Jurkat, Clone E6-1 (cell line): ENCODE results near the gene PCMT1.
A peak's percentile ranks its signal among the peaks of the same experiment; 100 is the strongest.
"Not testable (repeated sequence)": the region's sequence is repeated elsewhere in the genome, so short reads cannot be mapped to it uniquely, and the experiment has no call there.

Experiments used
- DNase-seq: peaks from one replicate; pipeline ENCODE4 v3.0.0-alpha.2; 2011; ENCODE audit warnings: low read depth, low spot score
- H3K4me3 ChIP-seq: 2 replicates; pipeline ENCODE4 v1.5.1; 2011; ENCODE audit warnings: mild to moderate bottlenecking, low read length, control low read depth, moderate library complexity

The PCMT1 gene

GRCh38 chr6:149845549-149845948 lies 96.0 kb downstream of the PCMT1 start:
- H3K4me3 ChIP-seq = no peak overlapping the region
- no peak for DNase-seq

- DNase-seq = no peak
- H3K4me3 ChIP-seq = no peak overlapping the region
Measured at GRCh38 chr6:149846321-149846720, 96.8 kb downstream of the PCMT1 start.

DNA sequence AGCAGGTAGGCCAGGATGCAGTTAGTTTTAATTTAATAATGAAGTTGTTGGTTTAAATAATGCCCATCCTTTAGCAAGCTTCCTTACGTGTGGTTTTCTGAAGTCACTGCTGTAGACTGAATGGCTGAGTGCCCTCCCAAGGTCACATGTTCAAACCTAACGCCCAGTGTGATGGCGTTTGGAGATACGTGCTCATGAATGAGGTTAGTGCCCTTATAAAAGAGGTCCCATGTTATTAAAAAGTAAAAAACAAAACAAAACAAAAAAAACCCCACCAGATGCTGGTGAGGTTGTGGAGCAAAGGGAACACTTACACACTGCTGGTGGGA lies 98.4 kb downstream of the PCMT1 start:
- no peak for DNase-seq
- no peak overlapping the region for H3K4me3 ChIP-seq

GRCh38 chr6:149848343-149848742 lies 98.8 kb downstream of the PCMT1 start:
- not testable (repeated sequence) for DNase-seq, H3K4me3 ChIP-seq

DNA sequence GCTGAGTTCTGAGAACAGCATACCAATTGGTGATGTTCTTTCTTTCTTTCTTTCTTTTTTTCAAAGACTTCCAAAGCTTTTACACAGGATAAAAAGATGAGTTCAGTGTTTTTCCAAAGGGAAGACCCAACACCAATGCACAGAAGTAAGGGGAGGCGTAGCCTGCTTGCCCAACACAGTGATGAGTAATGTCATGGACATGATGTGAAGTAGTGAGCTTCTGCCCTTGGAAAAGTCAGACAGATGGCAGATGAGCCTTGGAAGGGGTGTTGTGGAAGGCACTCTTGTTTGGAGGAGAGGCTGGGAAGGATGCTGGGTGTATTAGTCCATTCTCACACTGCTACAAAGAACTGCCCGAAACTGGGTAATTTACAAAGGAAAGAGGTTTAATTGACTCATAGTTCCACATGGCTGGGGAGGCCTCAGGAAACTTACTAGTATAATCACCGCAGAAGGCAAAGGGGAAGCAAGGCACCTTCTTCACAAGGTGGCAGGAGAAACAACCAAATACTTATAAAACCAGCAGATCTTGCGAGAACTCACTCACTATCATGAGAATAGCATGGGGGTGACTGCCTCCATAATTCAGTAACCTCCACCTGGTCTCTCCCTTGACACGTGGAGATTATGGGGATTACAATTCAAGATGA lies 102.0 kb downstream of the PCMT1 start:
- DNase-seq = no peak
- no peak overlapping the region for H3K4me3 ChIP-seq

GRCh38 chr6:149852180-149852579 lies 102.6 kb downstream of the PCMT1 start:
- peak; percentile 65 for DNase-seq

GRCh38 chr6:149852881-149853280 lies 103.3 kb downstream of the PCMT1 start:
- no peak for DNase-seq
- H3K4me3 ChIP-seq = no peak overlapping the region

More at GRCh38 chr6:149852180-149852579, 102.6 kb downstream of the PCMT1 start:
- H3K4me3 ChIP-seq = no peak overlapping the region

- H3K4me3 ChIP-seq, DNase-seq: not testable (repeated sequence)
Measured at GRCh38 chr6:149854017-149854416, 104.5 kb downstream of the PCMT1 start.

- H3K4me3 ChIP-seq = no peak overlapping the region
- no peak for DNase-seq
Measured at GRCh38 chr6:149854532-149854931, 105.0 kb downstream of the PCMT1 start.

DNA sequence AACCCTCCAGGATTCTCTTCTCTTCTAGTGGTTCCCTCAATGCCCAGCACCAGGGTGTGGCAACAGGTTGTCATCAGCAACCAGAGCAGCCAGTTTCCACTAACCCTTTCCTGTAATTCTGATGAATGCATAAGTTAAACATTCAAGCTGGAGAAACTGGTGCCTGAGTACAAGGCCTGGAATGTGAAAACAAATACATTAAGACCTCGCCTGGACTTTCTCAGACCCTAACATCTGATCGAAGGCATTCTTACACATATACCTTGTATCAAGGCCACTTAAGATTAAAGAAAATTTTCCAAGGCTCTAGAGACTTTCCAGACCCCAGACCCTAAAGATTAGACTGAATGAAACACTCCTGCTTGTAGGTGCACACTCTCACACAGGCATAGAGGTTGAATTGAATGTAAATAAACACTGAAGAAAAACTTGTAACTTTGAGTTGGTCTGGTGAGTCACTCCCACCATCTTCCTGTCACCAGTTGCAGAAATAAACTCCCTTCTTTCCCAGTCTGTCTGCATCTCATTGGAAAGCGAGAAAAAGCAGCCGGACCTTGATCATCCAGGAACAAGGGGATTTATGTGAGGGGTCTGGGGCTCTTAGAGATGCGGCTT lies 105.6 kb downstream of the PCMT1 start:
- H3K4me3 ChIP-seq = no peak overlapping the region
- no peak for DNase-seq

DNA sequence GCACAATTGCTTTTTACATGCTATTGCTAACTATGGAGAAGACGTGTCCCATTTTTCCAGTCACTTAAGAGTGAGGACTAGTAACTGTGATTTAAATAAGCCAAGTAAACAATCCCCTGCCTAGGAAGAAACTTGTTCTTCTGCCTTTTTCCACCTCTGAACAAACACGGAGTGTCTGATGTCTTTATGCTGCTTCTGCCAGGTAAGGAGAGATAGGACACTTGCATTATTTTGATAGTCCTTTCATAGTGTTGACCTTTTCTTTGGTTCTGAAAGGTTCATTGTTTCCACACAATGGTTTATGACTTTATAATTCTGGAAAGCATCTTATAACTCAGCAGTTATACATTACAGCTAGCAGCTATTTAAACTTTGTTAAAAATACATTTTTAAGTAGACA lies 106.2 kb downstream of the PCMT1 start:
- no peak overlapping the region for H3K4me3 ChIP-seq
- no peak for DNase-seq

DNA sequence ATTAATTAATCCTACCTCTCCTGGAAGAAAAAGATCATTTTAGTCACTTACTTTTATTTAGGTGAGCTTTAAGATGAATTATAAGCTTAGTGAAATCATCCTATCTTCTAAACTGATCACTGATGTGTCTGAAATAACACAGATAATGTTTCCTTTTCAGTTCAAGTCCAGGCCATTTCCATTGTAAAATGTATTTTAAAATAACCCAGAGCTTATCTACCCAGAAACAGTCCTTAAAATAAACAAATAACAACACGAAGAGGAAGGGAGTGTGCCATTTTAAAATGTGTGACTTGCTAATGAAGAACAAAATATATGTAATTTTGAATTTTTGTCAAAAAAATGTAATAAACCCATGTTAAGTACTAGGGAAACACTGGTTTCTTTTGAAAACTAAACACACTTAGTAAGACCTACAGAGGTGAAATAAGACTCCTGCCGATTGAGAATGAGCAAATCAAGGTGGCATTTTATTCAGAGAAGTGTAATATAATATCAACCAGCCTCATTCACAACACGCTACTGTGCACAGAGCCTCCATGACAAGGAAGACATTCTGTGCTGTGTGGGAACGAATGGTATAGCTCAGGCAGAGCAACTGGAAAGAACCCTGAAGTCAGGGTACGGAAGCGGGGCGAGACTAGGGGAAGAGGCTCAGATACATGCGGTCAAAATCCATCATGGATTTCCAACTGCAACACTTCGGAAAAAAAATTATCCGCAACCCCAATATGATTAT lies 106.9 kb downstream of the PCMT1 start:
- no peak overlapping the region for H3K4me3 ChIP-seq
- DNase-seq = no peak

DNA sequence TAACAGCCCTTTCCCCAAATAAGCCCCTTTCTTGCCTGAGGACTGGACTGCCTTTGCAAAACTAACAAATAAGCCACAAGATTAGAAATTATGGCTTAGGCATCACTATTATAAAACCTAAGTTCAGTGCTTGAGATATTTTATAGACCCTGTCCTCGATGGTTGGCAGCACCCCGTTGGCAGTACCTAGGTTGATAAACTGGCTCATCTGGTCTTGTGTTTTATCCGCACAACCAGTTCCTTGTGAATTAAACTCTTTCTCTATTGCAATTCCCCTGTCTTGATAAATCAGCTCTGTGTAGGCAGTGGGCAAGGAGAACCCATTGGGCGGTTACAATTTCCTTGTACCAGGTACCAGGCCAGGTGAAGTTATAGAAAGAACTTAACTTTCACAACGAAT lies 108.0 kb downstream of the PCMT1 start:
- no peak for DNase-seq
- H3K4me3 ChIP-seq = no peak overlapping the region

DNA sequence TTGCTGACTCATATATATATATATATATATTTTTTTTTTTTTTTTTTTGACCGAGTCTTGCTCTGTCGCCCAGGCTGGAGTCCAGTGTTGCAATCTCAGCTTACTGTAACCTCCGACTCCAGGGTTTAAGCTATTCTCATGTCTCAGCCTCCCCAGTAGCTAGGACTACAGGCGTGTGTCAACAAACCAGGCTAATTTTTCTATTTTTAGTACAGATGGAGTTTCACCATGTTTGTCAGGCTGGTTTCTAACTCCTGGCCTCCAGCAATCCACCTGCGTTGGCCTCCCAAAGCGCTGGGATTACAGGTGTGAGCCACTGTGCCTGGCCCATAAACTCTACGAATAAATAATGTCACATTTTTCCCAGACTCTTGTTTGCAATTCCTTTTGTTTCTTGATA lies 109.8 kb downstream of the PCMT1 start:
- DNase-seq = no peak
- H3K4me3 ChIP-seq = no peak overlapping the region

DNA sequence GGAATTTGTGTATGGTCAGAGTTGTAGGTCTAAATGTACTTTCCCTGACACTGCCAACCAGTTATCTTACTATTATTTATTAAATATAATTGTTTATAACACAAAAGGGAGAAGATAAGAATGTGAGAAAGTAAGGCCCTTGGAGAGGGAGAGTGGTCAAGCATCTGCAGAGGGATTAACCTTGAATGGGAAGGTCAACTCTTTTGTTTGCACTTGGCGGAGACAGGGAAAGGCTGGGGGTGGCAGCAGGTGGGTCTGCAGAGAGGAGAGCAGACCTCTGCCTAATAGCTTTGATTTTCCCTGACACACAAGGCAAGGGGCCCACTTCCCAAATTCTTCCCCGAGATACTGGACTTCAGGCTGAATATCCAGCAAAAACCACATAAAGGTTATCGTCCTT lies 110.4 kb downstream of the PCMT1 start:
- no peak for DNase-seq
- no peak overlapping the region for H3K4me3 ChIP-seq

GRCh38 chr6:149860513-149860833 lies 110.9 kb downstream of the PCMT1 start:
- DNase-seq = no peak
- H3K4me3 ChIP-seq = no peak overlapping the region
